Esophagus mucosa (tissue), 1 donor: ENCODE results near the gene CHML. TPM values are rescaled to one million over a fixed set of nuclear protein-coding genes. Genes with fewer than 3 reads are reported as not detected.

Experiments used
- ATAC-seq: fragments of 200-7000 bp; cut with Tn5 transposase; one replicate; pipeline ENCODE4 v1.9.1; 2020
- total RNA-seq: library from RNA; stranded (reverse); gene quantifications from one replicate; pipeline ENCODE4 v1.2.4, GENCODE V29; 2023
- donor health status: DM: yes; HTN: yes; CAD: no.

The CHML gene
- total RNA-seq, 1 donor from 2014 or later, result 4.1 TPM

- no peak for ATAC-seq
Measured at GRCh38 chr1:241617426-241617825, 22.7 kb downstream of the CHML start.

- no peak for ATAC-seq
Measured at GRCh38 chr1:241615043-241615974, 24.9 kb downstream of the CHML start.

- ATAC-seq, result no peak
Measured at GRCh38 chr1:241614572-241614971, 25.6 kb downstream of the CHML start.

- ATAC-seq, result no peak
Measured at GRCh38 chr1:241614144-241614543, 26.0 kb downstream of the CHML start.

GRCh38 chr1:241612533-241613477, 27.4 kb downstream of the CHML start:
- ATAC-seq, result no peak

DNA sequence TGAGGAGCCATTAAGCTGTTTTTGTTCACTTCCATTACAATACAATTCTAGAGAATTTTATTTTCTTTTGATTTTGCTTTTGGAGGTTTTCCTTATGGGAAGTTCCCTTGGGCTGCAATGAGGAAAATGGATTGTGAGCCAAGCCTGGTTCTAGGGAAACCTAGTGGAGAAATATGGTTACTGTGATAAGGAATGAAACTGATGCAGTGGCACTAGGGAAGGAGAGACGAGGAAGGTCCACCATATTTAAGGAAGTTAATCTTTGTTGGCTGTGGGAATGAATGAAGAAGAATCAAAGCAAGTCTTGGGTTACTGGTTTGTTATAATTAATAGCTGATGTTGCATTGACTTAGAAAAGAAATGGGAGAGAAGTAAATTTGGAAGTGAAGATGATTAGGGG, 28.4 kb downstream of the CHML start:
- no peak for ATAC-seq

DNA sequence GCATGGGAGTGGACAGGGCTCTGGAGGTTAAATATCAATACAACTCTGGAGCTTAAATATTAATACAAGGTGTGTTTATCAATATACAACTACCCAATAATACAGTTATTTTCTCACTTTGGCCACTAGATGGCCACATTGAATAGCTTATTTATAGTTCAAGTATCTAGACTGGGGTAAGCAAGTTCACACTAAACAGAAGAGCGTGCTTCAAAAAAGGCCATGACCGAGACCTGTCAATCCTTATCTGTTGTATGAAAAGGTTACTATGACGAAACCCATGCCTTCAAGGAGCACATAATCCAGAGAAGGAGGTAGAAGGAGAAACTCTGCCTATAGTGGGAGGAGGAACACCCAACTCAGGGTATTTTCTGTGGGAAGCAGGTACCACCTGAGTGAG, 29.1 kb downstream of the CHML start:
- peak; percentile 82 for ATAC-seq

DNA sequence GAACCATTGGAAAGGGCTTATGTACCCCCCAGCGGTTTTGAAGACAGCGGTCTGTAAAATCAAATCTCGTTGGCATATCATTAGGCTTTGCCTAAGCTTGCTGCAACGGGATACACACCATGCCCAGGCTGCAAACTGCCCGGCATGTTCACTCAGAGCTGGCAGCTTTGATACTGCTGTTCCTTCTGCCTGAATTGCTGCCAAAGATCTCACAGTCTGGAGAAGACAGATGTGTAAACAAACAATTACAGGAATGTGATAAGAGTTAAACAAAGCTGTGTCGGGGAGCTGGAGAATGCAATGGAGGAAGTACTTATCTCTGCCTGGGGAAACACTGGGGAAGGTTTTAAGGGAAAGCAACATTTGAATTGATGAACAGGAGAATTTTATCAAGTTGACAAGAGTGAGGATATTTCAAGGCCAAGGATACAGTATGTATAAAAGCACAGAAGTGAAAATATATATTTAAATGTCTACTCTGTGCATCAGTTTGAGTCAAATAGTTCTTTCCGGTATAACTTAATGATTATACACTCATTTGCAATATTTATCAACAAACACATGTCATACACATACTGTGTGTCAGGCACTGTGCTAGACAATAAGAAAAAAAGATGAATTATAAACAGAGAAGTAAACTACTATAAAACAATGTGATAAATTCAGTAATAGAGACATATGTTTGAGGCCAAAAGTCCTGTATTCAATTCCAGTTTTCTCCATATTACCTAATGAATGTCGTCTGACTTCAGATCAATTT, 29.9 kb downstream of the CHML start:
- ATAC-seq, result no peak

DNA sequence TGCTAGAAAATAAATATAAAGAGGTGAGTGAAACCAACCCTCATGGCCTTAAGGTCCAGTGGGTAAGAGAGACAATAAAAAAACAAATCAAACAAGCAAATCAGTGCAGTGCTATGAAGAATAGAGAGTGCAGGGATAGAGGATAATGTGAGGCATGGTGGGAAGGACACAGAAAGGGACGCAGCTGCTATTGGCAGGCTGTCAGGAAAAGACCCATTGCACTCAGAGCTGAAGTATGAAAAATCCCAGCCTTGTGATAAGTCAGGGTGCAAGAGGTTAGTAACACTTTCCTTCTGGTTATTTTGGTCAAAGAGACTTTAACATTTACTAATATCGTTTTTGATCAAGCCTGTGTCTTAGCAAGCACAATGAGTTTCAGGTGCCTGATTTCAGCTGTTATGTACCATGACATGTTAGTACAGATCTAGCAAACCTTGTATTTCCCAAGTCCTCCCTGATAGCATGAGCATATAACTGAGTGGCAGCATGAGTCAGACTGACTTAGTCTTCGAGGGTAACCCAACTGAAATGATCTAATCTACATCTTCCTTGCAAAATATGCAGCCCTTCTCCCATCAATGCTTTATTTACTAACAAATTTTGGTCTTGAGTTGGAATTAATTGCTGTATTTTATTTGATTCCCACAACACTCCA, 31.7 kb downstream of the CHML start:
- ATAC-seq, result peak; percentile 65

DNA sequence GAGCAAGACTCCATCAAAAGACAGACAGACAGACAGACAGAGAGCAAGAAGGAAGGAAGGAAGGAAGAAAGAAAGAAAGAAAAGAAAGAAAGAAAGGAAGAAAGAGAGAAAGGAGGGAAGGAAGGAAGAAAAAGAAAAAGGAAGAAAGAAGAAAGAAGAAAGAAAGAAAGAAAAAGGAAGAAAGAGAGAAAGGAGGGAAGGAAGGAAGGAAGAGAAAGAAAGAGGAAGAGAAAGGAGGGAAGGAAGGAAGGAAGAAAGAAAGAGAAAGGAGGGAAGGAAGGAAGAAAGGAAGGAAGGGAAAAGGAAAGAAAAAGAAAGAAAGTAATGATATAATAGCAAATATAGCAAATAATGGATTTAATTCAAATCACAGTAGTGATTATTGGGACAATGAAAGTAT, 32.7 kb downstream of the CHML start:
- no peak for ATAC-seq

DNA sequence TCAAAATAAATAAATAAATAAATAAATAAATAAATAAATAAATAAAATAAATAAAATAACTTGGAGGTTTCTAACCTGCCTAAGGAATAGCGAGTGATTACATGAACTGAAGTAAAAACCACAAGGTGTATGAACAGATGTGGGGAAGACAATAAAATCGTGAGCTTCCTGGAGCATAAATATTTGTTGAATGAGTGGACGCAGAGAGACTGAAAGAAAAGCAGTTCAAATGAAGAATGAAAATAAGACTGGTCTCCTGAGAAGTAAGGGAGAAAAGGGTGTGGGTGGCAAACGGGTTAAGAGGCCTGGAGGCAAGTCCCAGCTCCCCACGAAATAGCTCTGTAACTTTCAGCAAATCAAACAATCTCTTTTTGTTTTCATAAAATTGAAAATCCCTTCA, 33.6 kb downstream of the CHML start:
- no peak for ATAC-seq

DNA sequence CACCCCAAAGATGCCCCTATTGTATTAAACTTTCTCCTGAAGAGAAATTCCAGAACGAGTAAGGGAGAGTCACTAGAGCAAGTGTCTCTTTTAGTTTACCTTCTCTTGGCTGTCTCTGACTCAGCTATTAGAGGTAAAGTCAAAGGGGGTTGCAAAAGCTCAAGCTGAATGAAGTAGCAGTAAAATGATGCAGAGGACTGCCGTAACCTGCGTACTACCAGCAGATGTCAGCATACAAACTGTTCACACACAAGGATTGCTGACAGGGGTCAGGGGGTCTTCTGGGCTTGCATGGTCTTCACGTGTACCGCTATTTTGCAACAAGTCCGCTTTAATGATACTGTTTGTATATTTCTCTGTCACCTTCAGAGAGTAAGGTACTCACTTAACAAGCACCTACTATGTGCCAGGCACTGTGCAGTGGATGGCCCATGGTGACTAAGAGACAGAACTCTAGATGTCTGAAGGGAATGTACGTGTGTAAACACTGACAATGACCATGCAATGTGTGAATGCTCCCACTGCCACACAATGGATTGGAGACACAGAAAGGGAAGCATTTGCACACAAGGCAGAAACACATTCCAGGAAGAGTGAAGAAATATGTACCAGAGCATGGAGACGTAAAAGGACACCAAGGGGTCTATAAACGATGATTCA, 34.9 kb downstream of the CHML start:
- ATAC-seq, result no peak

- no peak for ATAC-seq
Measured at GRCh38 chr1:241603731-241604245, 36.4 kb downstream of the CHML start.

- ATAC-seq, result peak; percentile 20
Measured at GRCh38 chr1:241600496-241600901, 39.7 kb downstream of the CHML start.

DNA sequence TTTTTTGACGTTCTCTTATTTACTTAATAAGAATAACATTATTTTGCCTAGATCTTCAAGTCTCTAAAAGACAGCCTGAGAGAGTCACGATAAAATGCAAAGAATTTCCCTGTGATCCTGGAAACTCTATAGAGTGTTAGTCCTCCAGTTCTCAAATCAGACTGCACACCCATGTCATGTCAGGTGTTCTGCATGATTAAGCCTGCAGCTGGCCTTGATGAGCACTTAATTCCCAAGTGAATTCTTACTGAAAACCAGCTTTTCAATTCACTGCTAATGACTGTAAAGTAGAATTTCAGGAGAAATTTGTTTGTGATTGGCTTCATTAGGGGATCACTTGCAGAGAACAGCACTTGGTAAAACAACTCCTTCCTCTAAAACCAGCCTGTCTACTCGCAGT, 41.9 kb downstream of the CHML start:
- ATAC-seq, result no peak

GRCh38 chr1:241596633-241597032, 43.5 kb downstream of the CHML start:
- no peak for ATAC-seq

DNA sequence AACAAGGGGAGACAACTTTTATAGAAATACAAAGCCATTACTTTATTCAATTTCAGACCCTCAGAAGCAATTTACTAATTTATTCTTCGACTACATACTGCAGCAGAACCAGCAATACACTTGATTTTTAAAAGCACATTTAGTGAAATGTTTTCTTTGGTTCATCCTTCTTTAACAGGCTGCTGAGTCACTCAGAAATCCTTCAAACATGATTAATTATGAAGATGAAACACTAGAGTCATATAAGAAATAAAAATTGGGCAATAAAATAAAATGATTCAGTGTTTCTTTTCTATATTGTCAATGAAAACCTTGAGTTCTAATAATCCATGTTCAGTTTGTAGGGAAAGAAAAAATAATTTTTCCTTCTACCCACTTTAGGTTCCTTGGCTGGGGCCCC, 47.0 kb downstream of the CHML start:
- peak; percentile 44 for ATAC-seq

- ATAC-seq, result peak; percentile 98
Measured at GRCh38 chr1:241592273-241592958, 47.8 kb downstream of the CHML start.

DNA sequence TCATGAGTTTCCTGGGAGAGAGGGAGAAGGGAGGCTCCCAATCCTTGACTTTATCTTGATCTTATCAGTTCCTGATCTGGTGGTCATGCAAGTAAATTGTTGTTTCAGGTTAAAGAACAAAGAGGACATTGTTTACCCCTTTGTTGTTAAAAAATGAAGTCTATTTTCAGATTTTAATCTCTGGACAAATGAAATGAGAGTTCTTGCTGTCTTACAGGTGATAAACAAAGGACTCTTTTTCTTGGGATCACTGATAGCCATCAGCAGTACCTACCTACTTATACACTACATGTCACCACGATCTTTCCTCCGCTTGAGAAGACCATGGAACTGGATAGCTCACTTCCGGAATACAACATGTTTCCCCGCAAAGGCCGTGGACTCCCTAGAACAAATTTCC, 48.4 kb downstream of the CHML start:
- no peak for ATAC-seq

DNA sequence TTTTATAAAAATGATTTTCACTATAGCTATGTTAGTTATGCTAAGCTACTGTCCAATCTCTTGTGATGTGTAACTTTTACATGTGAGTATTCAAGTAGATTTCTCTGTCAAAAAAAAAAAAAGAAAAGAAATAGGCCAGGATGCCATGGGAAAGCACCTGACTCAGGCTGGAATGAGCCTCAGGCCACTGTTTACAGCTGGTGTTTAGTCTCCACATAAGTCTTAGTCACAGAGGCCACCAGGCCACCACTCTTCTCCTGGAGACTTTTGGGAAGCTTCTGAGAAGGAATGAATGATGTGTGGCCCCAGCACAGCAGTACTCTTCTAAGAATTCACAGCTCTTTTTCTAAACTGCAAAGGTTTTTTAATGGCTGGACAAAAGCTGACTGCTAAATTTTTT, 48.9 kb downstream of the CHML start:
- ATAC-seq, result peak; percentile 40

DNA sequence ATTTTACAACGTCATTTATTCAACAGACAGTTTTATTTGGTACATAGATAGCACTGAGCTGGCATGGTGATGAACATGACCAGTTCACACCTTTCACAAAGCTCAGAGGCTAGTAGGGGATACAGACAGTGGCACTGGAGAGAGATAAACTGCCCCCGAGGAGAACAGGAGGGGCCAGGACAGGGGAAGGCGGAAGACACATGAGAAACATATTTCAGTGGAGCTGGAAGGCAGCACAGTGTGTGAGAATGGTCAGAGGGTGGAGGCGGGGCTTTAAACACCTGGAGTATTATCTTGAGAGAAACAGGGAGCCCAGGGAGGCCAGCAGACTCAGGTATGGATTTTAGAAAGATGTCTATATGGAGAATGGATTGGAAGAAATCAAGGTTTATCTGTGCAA, 49.5 kb downstream of the CHML start:
- ATAC-seq, result no peak
